ENCODE results near the gene ZNF140.

ZNF140 gene

GRCh38 chr12:133130038-133130807, 49.5 kb downstream of the ZNF140 start, which contains the start of the genes ZNF10 and ZNF891:
ZNF10 (plus strand) TSS chr12:133130627; CDS start chr12:133144493, 13,866 bp downstream.
ZNF891 (minus strand) TSS chr12:133130274; CDS start chr12:133121918, 8,356 bp downstream.
- peak; percentile 97 for DNase-seq (ENCODE audit: low read depth, low spot score)

GRCh38 chr12:133130808-133131128, 50.0 kb downstream of the ZNF140 start:
- DNase-seq (ENCODE audit: low read depth, low spot score): no peak

GRCh38 chr12:133135747-133136146, 55.0 kb downstream of the ZNF140 start:
- no peak for DNase-seq (ENCODE audit: low read depth, low spot score)

- no peak for DNase-seq (ENCODE audit: low read depth, low spot score)
Observed at GRCh38 chr12:133145981-133146380, 65.3 kb downstream of the ZNF140 start.

GRCh38 chr12:133156125-133156690, 75.5 kb downstream of the ZNF140 start:
- no peak for DNase-seq (ENCODE audit: low read depth, low spot score)

Data from ELF-1 (cell line).